Vagina (tissue), 2 donors: ENCODE data around the gene FBXW4. TPM values are rescaled to one million over a fixed set of nuclear protein-coding genes. Genes with fewer than 3 reads are reported as not detected.

ENCODE experiments used
- DNase-seq, 2 donors: peaks; one replicate each; pipeline ENCODE4 v3.0.0-alpha.2; 2017; ENCODE audit errors: extremely low spot score in 2 of 2
- H3K27ac ChIP-seq: fragments of 200-600 bp; sonication (generic); one replicate; pipeline ENCODE4 v1.5.1; 2019
- H3K27me3 ChIP-seq: fragments of 200-600 bp; sonication (generic); one replicate; pipeline ENCODE4 v1.5.1; 2019
- H3K36me3 ChIP-seq, 2 donors: fragments of 200-600 bp; sonication (generic); one replicate each; pipeline ENCODE4 v1.5.1; 2017 to 2019
- H3K4me1 ChIP-seq: fragments of 200-600 bp; sonication (generic); one replicate; pipeline ENCODE4 v1.5.1; 2019
- H3K4me3 ChIP-seq, 2 donors: fragments of 200-600 bp; sonication (generic); 1 replicate in 1 of 2; 2 replicates in 1 of 2; pipeline ENCODE4 v1.5.1; 2016 to 2019
- H3K9me3 ChIP-seq: fragments of 200-600 bp; sonication (generic); one replicate; pipeline ENCODE4 v1.5.1; 2019
- CTCF ChIP-seq, 3 experiments: fragments of 450-650 bp in 2 of 3; fragments of 200-600 bp in 1 of 3; sonication (generic) in 1 of 3; IDR thresholded peaks; one replicate each; pipeline ENCODE4 v1.5.1; 2017 to 2019; ENCODE audit warnings: antibody characterized with exemption in 3 of 3, mild to moderate bottlenecking in 2 of 3, moderate library complexity in 2 of 3
- POLR2A ChIP-seq, 2 donors: fragments of 450-650 bp; IDR thresholded peaks; one replicate each; pipeline ENCODE4 v1.6.1; 2017; ENCODE audit warnings: antibody characterized with exemption in 2 of 2, mild to moderate bottlenecking in 2 of 2, moderate library complexity in 2 of 2
- POLR2AphosphoS5 ChIP-seq, 2 donors: sonication (generic); formaldehyde crosslinking; IDR thresholded peaks; one replicate each; pipeline ENCODE4 v1.9.0; 2017; ENCODE audit warnings: antibody characterized with exemption in 2 of 2, mild to moderate bottlenecking in 2 of 2, low read depth in 1 of 2; ENCODE audit not compliant: insufficient read depth in 1 of 2
- intact Hi-C: fragments of 100-400 bp; cut with DNase I; formaldehyde crosslinking; loops from one replicate; pipeline ENCODE4 v1.15.1; 2023
- total RNA-seq: library from RNA; depleted of rRNA; stranded (reverse); fragments of >200 nt; gene quantifications from one replicate; pipeline ENCODE4 v1.2.3, GENCODE V29; 2016

FBXW4 gene
- total RNA-seq, 1 donor from 2014 or later = 49.6 TPM

- TF ChIP-seq CTCF (IDR thresholded peaks at IDR 0.05) = no peak
- no peak for TF ChIP-seq POLR2AphosphoS5 (IDR thresholded peaks at IDR 0.05; ENCODE audit: insufficient read depth in 1 of 2, low read depth in 1 of 2)
- TF ChIP-seq POLR2A (IDR thresholded peaks at IDR 0.05) = no peak
- DNase-seq = no peak
- H3K4me3 ChIP-seq = no peak overlapping the region
- H3K9me3 ChIP-seq = no peaks in the 10 kb centered on the region
- no peaks in the 10 kb centered on the region for H3K27me3 ChIP-seq
- intact Hi-C loops = no loop called here
- H3K36me3 ChIP-seq = no peaks in the 10 kb centered on the region
- no peaks in the 10 kb centered on the region for H3K4me1 ChIP-seq
- no peak overlapping the region for H3K27ac ChIP-seq
Measured at GRCh38 chr10:101726115-101726387, 31.1 kb upstream of the FBXW4 start.

GRCh38 chr10:101725296-101726114 lies 30.5 kb upstream of the FBXW4 start:
- intact Hi-C loops = no loop called here
- DNase-seq = no peak

GRCh38 chr10:101724446-101724845 lies 29.5 kb upstream of the FBXW4 start:
- no peaks in the 10 kb centered on the region for H3K27me3 ChIP-seq
- intact Hi-C loops = no loop called here
- no peaks in the 10 kb centered on the region for H3K4me1 ChIP-seq
- H3K27ac ChIP-seq = no peak overlapping the region
- no peak overlapping the region for H3K4me3 ChIP-seq
- TF ChIP-seq POLR2A (IDR thresholded peaks at IDR 0.05) (no peak), CTCF (IDR thresholded peaks at IDR 0.05) (no peak), POLR2AphosphoS5 (IDR thresholded peaks at IDR 0.05; ENCODE audit: insufficient read depth in 1 of 2, low read depth in 1 of 2) (no peak)
- H3K9me3 ChIP-seq = no peaks in the 10 kb centered on the region
- H3K36me3 ChIP-seq = no peaks in the 10 kb centered on the region
- no peak for DNase-seq

More at GRCh38 chr10:101725296-101726114, 30.5 kb upstream of the FBXW4 start:
- TF ChIP-seq POLR2A (IDR thresholded peaks at IDR 0.05) (no peak), CTCF (IDR thresholded peaks at IDR 0.05) (no peak), POLR2AphosphoS5 (IDR thresholded peaks at IDR 0.05; ENCODE audit: insufficient read depth in 1 of 2, low read depth in 1 of 2) (no peak)
- no peaks in the 10 kb centered on the region for H3K27me3 ChIP-seq
- no peaks in the 10 kb centered on the region for H3K9me3 ChIP-seq
- no peaks in the 10 kb centered on the region for H3K36me3 ChIP-seq
- H3K27ac ChIP-seq = no peak overlapping the region
- no peaks in the 10 kb centered on the region for H3K4me1 ChIP-seq
- H3K4me3 ChIP-seq = no peak overlapping the region

- H3K27me3 ChIP-seq = no peaks in the 10 kb centered on the region
- H3K4me3 ChIP-seq = no peak overlapping the region
- no peak overlapping the region for H3K27ac ChIP-seq
- no peak for DNase-seq
- TF ChIP-seq CTCF (IDR thresholded peaks at IDR 0.05) = no peak
- TF ChIP-seq POLR2A (IDR thresholded peaks at IDR 0.05) = no peak
- no peak for TF ChIP-seq POLR2AphosphoS5 (IDR thresholded peaks at IDR 0.05; ENCODE audit: insufficient read depth in 1 of 2, low read depth in 1 of 2)
- intact Hi-C loops = no loop called here
- no peaks in the 10 kb centered on the region for H3K9me3 ChIP-seq
- no peaks in the 10 kb centered on the region for H3K36me3 ChIP-seq
- H3K4me1 ChIP-seq = no peaks in the 10 kb centered on the region
Measured at GRCh38 chr10:101723176-101723575, 28.2 kb upstream of the FBXW4 start.

- Histone ChIP-seq H3K4me3 (no peak overlapping the region), H3K36me3 (no peaks in the 10 kb centered on the region), H3K27me3 (no peaks in the 10 kb centered on the region), H3K4me1 (no peaks in the 10 kb centered on the region), H3K9me3 (no peaks in the 10 kb centered on the region), H3K27ac (no peak overlapping the region)
- DNase-seq = no peak
- intact Hi-C loops = no loop called here
- TF ChIP-seq POLR2A (IDR thresholded peaks at IDR 0.05) (no peak), POLR2AphosphoS5 (IDR thresholded peaks at IDR 0.05; ENCODE audit: insufficient read depth in 1 of 2, low read depth in 1 of 2) (no peak), CTCF (IDR thresholded peaks at IDR 0.05) (no peak)
Measured at GRCh38 chr10:101721806-101722205, 26.8 kb upstream of the FBXW4 start.
